T47D (cell line): ENCODE results near the gene GARIN5A.

ENCODE experiments used
- DNase-seq, 2 experiments: peaks; one replicate each; pipeline versions ENCODE4 v3.0.0 to v3.0.0-alpha.2; 2011 to 2012; ENCODE audit warnings: low read depth in 1 of 2, low spot score in 1 of 2
- JUND ChIP-seq: IDR thresholded peaks from 2 replicates; pipeline ENCODE4 v1.6.1; 2012; ENCODE audit warnings: low read depth
- in situ Hi-C: cut with HindIII; loops from 2 replicates; pipeline ENCODE4 v1.10.0; 2016; ENCODE audit warnings: low sequenced_read_pairs, low pct_unique_long_range_greater_than_20kb

The GARIN5A gene

GRCh38 chr19:50428772-50429463 lies 47.7 kb downstream of the GARIN5A start:
- DNase-seq = no peak
- in situ Hi-C loops = no loop called here

GRCh38 chr19:50427997-50428425 lies 48.6 kb downstream of the GARIN5A start:
- no peak for TF ChIP-seq JUND
- in situ Hi-C loops = no loop called here
- no peak for DNase-seq

More at GRCh38 chr19:50428772-50429463, 47.7 kb downstream of the GARIN5A start:
- no peak for TF ChIP-seq JUND

GRCh38 chr19:50427318-50427925 lies 49.2 kb downstream of the GARIN5A start:
- in situ Hi-C loops = no loop called here
- TF ChIP-seq JUND = no peak
- DNase-seq = no peak

GRCh38 chr19:50425581-50425980 lies 51.1 kb downstream of the GARIN5A start:
- in situ Hi-C loops = no loop called here
- DNase-seq = no peak
- no peak for TF ChIP-seq JUND

- in situ Hi-C loops = no loop called here
- no peak for TF ChIP-seq JUND
- no peak for DNase-seq
These were observed 53.2 kb downstream of the GARIN5A start for GRCh38 chr19:50423279-50424113.

- no peak for TF ChIP-seq JUND
- DNase-seq = no peak
- in situ Hi-C loops = no loop called here
These were observed 54.0 kb downstream of the GARIN5A start for GRCh38 chr19:50422397-50423278.

- in situ Hi-C loops = no loop called here
- TF ChIP-seq JUND = no peak
These were observed 55.8 kb downstream of the GARIN5A start for GRCh38 chr19:50420808-50421207.

GRCh38 chr19:50420127-50420526 lies 56.5 kb downstream of the GARIN5A start:
- no peak for DNase-seq
- no peak for TF ChIP-seq JUND
- in situ Hi-C loops = no loop called here

More at GRCh38 chr19:50420808-50421207, 55.8 kb downstream of the GARIN5A start:
- DNase-seq = no peak

GRCh38 chr19:50419580-50420035 lies 57.0 kb downstream of the GARIN5A start:
- TF ChIP-seq JUND = no peak
- in situ Hi-C loops = no loop called here
- DNase-seq = no peak

- no peak for DNase-seq
- TF ChIP-seq JUND = no peak
- in situ Hi-C loops = no loop called here
These were observed 57.5 kb downstream of the GARIN5A start for GRCh38 chr19:50419022-50419579.

- TF ChIP-seq JUND = no peak
- DNase-seq = no peak
- in situ Hi-C loops = no loop called here
These were observed 58.2 kb downstream of the GARIN5A start, which contains the start of gene SPIB for GRCh38 chr19:50418176-50419021. Gene SPIB, plus strand, starts transcription at chr19:50418938. Its CDS starts 25 bp downstream, at chr19:50418963.
